Esophagus muscularis mucosa (tissue), 4 donors: ENCODE data around the gene SLC12A8. TPM values are rescaled to one million over a fixed set of nuclear protein-coding genes. Genes with fewer than 3 reads are reported as not detected.

Experiments
- DNase-seq: peaks from one replicate; pipeline ENCODE4 v3.0.0-alpha.2; 2017; ENCODE audit errors: extremely low spot score
- H3K27ac ChIP-seq, 4 donors: fragments of 200-600 bp; sonication (generic); replicated peaks in 1 of 4; 1 replicate in 3 of 4; 2 replicates in 1 of 4; pipeline ENCODE4 v1.5.1; 2016 to 2019; ENCODE audit warnings: mild to moderate bottlenecking in 1 of 4
- H3K27me3 ChIP-seq, 4 donors: fragments of 200-600 bp; sonication (generic); one replicate each; pipeline versions ENCODE4 v1.5.1 to v1.6.0; 2016 to 2019
- H3K36me3 ChIP-seq, 4 donors: fragments of 200-600 bp; sonication (generic); one replicate each; pipeline ENCODE4 v1.5.1; 2016 to 2019
- H3K4me1 ChIP-seq, 4 donors: fragments of 200-600 bp; sonication (generic); one replicate each; pipeline ENCODE4 v1.5.1; 2016 to 2019
- H3K4me3 ChIP-seq, 4 donors: fragments of 200-600 bp; sonication (generic); 1 replicate in 2 of 4; 2 replicates in 2 of 4; pipeline ENCODE4 v1.5.1; 2016 to 2019; ENCODE audit warnings: mild to moderate bottlenecking in 4 of 4, moderate library complexity in 1 of 4
- H3K9me3 ChIP-seq, 4 donors: fragments of 200-600 bp; sonication (generic); 1 replicate in 3 of 4; 2 replicates in 1 of 4; pipeline ENCODE4 v1.5.1; 2016 to 2019
- EP300 ChIP-seq: sonication (generic); formaldehyde crosslinking; IDR thresholded peaks from one replicate; pipeline ENCODE4 v1.6.1; 2017; ENCODE audit warnings: antibody characterized with exemption
- POLR2A ChIP-seq: fragments of 450-650 bp; IDR thresholded peaks from one replicate; pipeline ENCODE4 v1.6.1; 2017; ENCODE audit warnings: antibody characterized with exemption, moderate library complexity, mild to moderate bottlenecking, low read depth
- POLR2AphosphoS5 ChIP-seq, 2 donors: sonication (generic); formaldehyde crosslinking; IDR thresholded peaks; one replicate each; pipeline ENCODE4 v1.6.1; 2017; ENCODE audit warnings: antibody characterized with exemption in 2 of 2
- WGBS: methylation state at CpG from one replicate; pipeline ENCODE4 v1.1.5; 2018; 5-methylcytosine and 5-hydroxymethylcytosine counted together
- intact Hi-C: fragments of 100-400 bp; cut with DNase I; formaldehyde crosslinking; loops from one replicate; pipeline ENCODE4 v1.15.1; 2023
- total RNA-seq, 4 donors: library from RNA; depleted of rRNA; stranded (reverse); fragments of >200 nt; gene quantifications; one replicate each; pipeline versions ENCODE4 v1.1.0 to v1.2.1, GENCODE V29; 2016
- TF ChIP-seq, protein P1 (sequence below), 3 experiments: fragments of 200-600 bp in 2 of 3; fragments of 450-650 bp in 1 of 3; sonication (generic) in 2 of 3; IDR thresholded peaks; one replicate each; pipeline ENCODE4 v1.5.1; 2017 to 2019; ENCODE audit warnings: antibody characterized with exemption in 3 of 3, mild to moderate bottlenecking in 2 of 3, moderate library complexity in 1 of 3

SLC12A8 gene
- total RNA-seq, 4 donors from 2014 or later, result 0.46 to 2.9 (median 1.6) TPM; not detected in 1

- WGBS, result 79% methylated on average over 3 of the region's 3 CpGs
- TF ChIP-seq, protein P1, sequence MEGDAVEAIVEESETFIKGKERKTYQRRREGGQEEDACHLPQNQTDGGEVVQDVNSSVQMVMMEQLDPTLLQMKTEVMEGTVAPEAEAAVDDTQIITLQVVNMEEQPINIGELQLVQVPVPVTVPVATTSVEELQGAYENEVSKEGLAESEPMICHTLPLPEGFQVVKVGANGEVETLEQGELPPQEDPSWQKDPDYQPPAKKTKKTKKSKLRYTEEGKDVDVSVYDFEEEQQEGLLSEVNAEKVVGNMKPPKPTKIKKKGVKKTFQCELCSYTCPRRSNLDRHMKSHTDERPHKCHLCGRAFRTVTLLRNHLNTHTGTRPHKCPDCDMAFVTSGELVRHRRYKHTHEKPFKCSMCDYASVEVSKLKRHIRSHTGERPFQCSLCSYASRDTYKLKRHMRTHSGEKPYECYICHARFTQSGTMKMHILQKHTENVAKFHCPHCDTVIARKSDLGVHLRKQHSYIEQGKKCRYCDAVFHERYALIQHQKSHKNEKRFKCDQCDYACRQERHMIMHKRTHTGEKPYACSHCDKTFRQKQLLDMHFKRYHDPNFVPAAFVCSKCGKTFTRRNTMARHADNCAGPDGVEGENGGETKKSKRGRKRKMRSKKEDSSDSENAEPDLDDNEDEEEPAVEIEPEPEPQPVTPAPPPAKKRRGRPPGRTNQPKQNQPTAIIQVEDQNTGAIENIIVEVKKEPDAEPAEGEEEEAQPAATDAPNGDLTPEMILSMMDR (IDR thresholded peaks at IDR 0.05), result no peak
- TF ChIP-seq EP300, result no peak
- TF ChIP-seq POLR2AphosphoS5 (IDR thresholded peaks at IDR 0.05), result no peak
- TF ChIP-seq POLR2A, result no peak
Observed at GRCh38 chr3:125075738-125076137, 136.8 kb downstream of the SLC12A8 start.

DNA sequence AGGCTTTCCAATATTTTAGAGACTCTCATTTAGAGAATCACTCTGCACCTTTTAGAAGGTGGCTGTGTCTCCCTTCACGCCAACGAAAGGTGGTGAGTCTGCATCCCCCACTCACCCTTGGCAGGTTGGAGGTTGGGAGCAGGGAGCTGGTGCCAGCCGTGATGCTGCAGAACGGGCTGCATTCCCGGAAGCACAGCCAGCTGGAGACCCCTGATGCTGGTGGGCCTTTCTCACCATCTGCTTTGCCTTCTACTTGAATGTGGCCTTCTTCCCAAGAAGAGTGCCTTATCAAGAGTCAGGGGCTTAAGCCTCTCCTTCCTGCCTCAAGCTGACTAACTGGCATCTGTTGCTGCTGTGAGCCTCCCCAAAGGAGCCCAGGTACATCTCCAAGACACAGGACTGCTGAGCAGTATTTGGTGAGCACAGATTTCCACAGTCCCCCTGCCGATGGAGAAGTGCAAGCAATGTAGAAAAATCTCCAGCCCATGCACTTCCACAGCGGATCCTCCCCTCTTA, 139.1 kb downstream of the SLC12A8 start:
- Histone ChIP-seq H3K27me3 (no peaks in the 10 kb centered on the region), H3K9me3 (no peaks in the 10 kb centered on the region), H3K4me3 (no peak overlapping the region), H3K36me3 (no peaks in the 10 kb centered on the region), H3K27ac (no peak overlapping the region), H3K4me1 (peaks cover 0 to 4% (median 0%) of the 10 kb centered on the region in 4 donors)
- DNase-seq, result no peak
- TF ChIP-seq, protein P1 (IDR thresholded peaks at IDR 0.05), result no peak
- TF ChIP-seq POLR2AphosphoS5 (IDR thresholded peaks at IDR 0.05), result no peak
- TF ChIP-seq POLR2A, result no peak
- no peak for TF ChIP-seq EP300
- intact Hi-C loops, result no loop called here
- WGBS, result 93% methylated on average over 7 of the region's 7 CpGs

More at GRCh38 chr3:125075738-125076137, 136.8 kb downstream of the SLC12A8 start:
- no peak overlapping the region for H3K27ac ChIP-seq
- intact Hi-C loops, result no loop called here
- no peaks in the 10 kb centered on the region for H3K9me3 ChIP-seq
- no peaks in the 10 kb centered on the region for H3K36me3 ChIP-seq
- no peak for DNase-seq
- no peak overlapping the region for H3K4me3 ChIP-seq
- no peaks in the 10 kb centered on the region for H3K27me3 ChIP-seq
- peaks cover 0 to 4% (median 0%) of the 10 kb centered on the region in 4 donors for H3K4me1 ChIP-seq

DNA sequence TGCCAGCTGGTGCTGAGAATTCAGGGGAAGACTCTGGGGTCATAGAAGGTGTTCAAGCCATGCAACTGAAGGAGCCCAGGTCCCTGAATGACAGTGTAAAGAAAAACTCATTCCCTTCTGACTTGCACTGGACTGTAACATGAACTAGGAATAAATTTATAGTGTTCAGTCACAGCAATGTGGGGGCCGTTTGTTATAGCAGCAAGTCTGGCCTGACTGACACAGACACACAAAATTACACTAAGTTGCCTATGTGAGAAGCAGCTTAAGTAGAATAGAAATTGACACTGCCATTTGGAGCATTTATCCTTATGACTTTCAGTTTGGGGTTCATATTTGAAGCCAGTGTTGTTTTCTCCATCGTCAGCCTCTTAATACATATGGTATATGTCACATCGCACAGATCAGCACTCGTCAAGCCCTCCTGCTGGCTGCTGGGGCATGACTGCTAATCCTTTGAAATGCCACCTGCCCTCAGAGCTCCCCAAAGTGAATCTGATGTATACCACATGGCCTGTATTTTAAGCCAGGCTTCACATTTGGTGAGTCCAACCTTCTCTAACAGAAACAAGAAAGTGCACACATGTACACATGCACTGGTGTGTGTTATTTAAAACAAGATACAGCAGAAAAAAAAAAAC, 139.7 kb downstream of the SLC12A8 start:
- H3K27ac ChIP-seq, result no peak overlapping the region
- intact Hi-C loops, result no loop called here
- 69% methylated on average over 3 of the region's 4 CpGs for WGBS
- H3K27me3 ChIP-seq, result no peaks in the 10 kb centered on the region
- H3K4me3 ChIP-seq, result no peak overlapping the region
- H3K4me1 ChIP-seq, result peaks cover 0 to 4% (median 0%) of the 10 kb centered on the region in 4 donors
- no peaks in the 10 kb centered on the region for H3K36me3 ChIP-seq
- TF ChIP-seq EP300 (no peak), POLR2AphosphoS5 (IDR thresholded peaks at IDR 0.05) (no peak)
- no peak for DNase-seq
- no peaks in the 10 kb centered on the region for H3K9me3 ChIP-seq

DNA sequence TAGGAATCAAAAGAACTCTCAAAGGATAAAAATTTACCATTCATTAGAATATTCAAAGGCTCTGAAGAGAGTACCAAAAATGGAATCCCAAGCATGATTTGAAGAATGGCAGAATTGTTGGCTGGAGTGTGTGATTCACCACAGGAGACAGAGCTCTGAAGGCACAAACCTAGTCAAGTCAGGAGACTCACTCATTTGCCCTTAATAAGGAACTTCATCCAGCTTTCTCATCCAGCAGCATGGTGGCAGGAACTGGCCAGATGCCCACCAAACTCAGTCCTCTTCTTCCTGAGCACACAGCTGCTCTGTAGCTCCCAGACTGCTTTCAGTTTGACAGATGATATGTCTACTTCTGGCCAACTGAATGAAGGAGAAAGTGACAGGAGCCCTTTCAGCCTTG, 140.2 kb downstream of the SLC12A8 start:
- H3K27ac ChIP-seq, result no peak overlapping the region
- intact Hi-C loops, result no loop called here
- H3K4me3 ChIP-seq, result no peak overlapping the region
- peaks cover 0 to 4% (median 0%) of the 10 kb centered on the region in 4 donors for H3K4me1 ChIP-seq
- TF ChIP-seq POLR2A, result no peak
- TF ChIP-seq EP300, result no peak
- TF ChIP-seq, protein P1 (IDR thresholded peaks at IDR 0.05), result no peak
- TF ChIP-seq POLR2AphosphoS5 (IDR thresholded peaks at IDR 0.05), result no peak
- no peaks in the 10 kb centered on the region for H3K9me3 ChIP-seq
- H3K27me3 ChIP-seq, result no peaks in the 10 kb centered on the region
- H3K36me3 ChIP-seq, result no peaks in the 10 kb centered on the region
- DNase-seq, result no peak

DNA sequence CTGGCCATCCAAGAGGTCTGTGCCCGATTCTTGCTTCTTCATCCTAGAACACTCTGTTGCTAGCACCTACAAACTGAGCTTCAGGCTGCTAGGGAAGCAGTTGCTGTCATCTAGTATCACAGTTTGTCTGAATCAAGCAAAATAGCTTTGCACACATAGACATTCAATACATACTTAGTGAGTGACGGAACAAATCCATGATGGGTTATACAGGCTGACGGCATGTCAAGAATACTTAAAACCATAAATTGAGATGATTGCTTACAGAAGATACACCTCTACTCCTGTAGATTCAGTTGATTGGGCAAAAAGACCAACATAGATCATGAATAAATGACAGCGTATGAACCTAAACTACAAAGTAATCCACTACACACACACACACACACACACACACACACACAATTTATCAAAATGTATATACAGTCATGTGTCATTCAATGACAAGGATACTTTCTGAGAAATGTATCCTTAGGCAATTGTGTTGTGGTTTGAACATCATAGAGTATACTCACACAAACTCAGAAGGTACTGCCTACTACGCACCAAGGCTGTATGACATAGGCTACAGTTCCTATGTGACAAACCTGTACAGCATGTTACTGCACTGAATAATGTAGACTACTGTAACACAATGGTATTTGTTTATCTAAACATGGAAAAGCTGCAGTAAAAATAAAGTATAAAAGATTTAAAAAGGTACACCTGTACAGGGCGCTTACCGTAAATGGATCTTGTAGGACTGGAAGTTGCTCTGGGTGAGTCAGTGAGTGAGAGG, 142.4 kb downstream of the SLC12A8 start:
- no peak for TF ChIP-seq POLR2AphosphoS5 (IDR thresholded peaks at IDR 0.05)
- TF ChIP-seq, protein P1 (IDR thresholded peaks at IDR 0.05), result no peak
- TF ChIP-seq POLR2A, result no peak
- TF ChIP-seq EP300, result no peak
- H3K4me3 ChIP-seq, result no peak overlapping the region

More for the DNA sequence above, 142.4 kb downstream of the SLC12A8 start:
- intact Hi-C loops, result loop anchor here (5.0 kb wide), 1 partner anchor 57 kb away; no protein-coding TSS in a partner anchor
- Histone ChIP-seq H3K27ac (no peak overlapping the region), H3K4me1 (peaks cover 0 to 4% (median 0%) of the 10 kb centered on the region in 4 donors), H3K9me3 (no peaks in the 10 kb centered on the region), H3K36me3 (no peaks in the 10 kb centered on the region), H3K27me3 (no peaks in the 10 kb centered on the region)
- DNase-seq, result no peak
- WGBS, result 94% methylated on average over 7 of the region's 7 CpGs
